Lower lobe of right lung (tissue), 2 donors: ENCODE measurements around the gene CPNE6. TPM values are rescaled to one million over a fixed set of nuclear protein-coding genes. Genes with fewer than 3 reads are reported as not detected.

Experiments
- ATAC-seq, 2 donors: fragments of 200-7000 bp; cut with Tn5 transposase; one replicate each; pipeline ENCODE4 v1.9.1; 2020 to 2022; ENCODE audit warnings: mild to moderate bottlenecking in 2 of 2, moderate library complexity in 2 of 2
- DNase-seq: peaks from one replicate; pipeline ENCODE4 v3.0.0-alpha.2; 2020
- H3K27ac ChIP-seq: fragments of 200-600 bp; one replicate; pipeline ENCODE4 v1.8.0; 2022
- H3K27me3 ChIP-seq: fragments of 200-600 bp; one replicate; pipeline ENCODE4 v1.8.0; 2022; ENCODE audit warnings: low read depth
- H3K36me3 ChIP-seq: fragments of 200-600 bp; one replicate; pipeline ENCODE4 v1.8.0; 2022; ENCODE audit warnings: mild to moderate bottlenecking
- H3K4me1 ChIP-seq: fragments of 200-600 bp; one replicate; pipeline ENCODE4 v1.8.0; 2022
- H3K4me3 ChIP-seq: fragments of 200-600 bp; one replicate; pipeline ENCODE4 v1.8.0; 2022; ENCODE audit warnings: mild to moderate bottlenecking
- H3K9me3 ChIP-seq: fragments of 200-600 bp; one replicate; pipeline ENCODE4 v1.8.0; 2022
- CTCF ChIP-seq: fragments of 200-600 bp; IDR thresholded peaks from one replicate; pipeline ENCODE4 v1.8.0; 2022; ENCODE audit warnings: antibody characterized with exemption, mild to moderate bottlenecking
- intact Hi-C: fragments of 100-400 bp; cut with DNase I; formaldehyde crosslinking; loops from one replicate; pipeline ENCODE4 v1.11.0; 2022
- total RNA-seq: library from RNA; stranded (reverse); fragmentation: NEBNext Ultra II Directional; extraction: Animal tissue kit (Norgen Biotek cat#: 25700); gene quantifications from one replicate; pipeline ENCODE4 v1.2.1, GENCODE V29; 2021
- donor health status: DM: no; HTN: yes; CAD: no; lungs with severe emphysema.

CPNE6 gene
- total RNA-seq, 1 donor from 2014 or later = not detected

- H3K27me3 ChIP-seq = no peaks in the 10 kb centered on the region
- ATAC-seq (no peak), DNase-seq (peak; percentile 19)
- no peaks in the 10 kb centered on the region for H3K36me3 ChIP-seq
- no peak overlapping the region for H3K27ac ChIP-seq
- TF ChIP-seq CTCF = no peak
- no peaks in the 10 kb centered on the region for H3K4me1 ChIP-seq
- H3K9me3 ChIP-seq = no peaks in the 10 kb centered on the region
- intact Hi-C loops = no loop called here
- H3K4me3 ChIP-seq = no peak overlapping the region
Measured at GRCh38 chr14:24071836-24072430, 571 bp downstream of the CPNE6 start.

- Histone ChIP-seq H3K4me3 (no peak overlapping the region), H3K4me1 (no peaks in the 10 kb centered on the region), H3K36me3 (no peaks in the 10 kb centered on the region), H3K27me3 (no peaks in the 10 kb centered on the region), H3K27ac (no peak overlapping the region), H3K9me3 (no peaks in the 10 kb centered on the region)
- intact Hi-C loops = no loop called here
- peak in 1 of 2 donors; percentile 6 for ATAC-seq
- peak; percentile 34 for DNase-seq
- no peak for TF ChIP-seq CTCF
Measured at GRCh38 chr14:24072436-24072835, 1.1 kb downstream of the CPNE6 start.

- DNase-seq (no peak), ATAC-seq (no peak)
- no peaks in the 10 kb centered on the region for H3K4me1 ChIP-seq
- H3K27ac ChIP-seq = no peak overlapping the region
- no peak overlapping the region for H3K4me3 ChIP-seq
- intact Hi-C loops = no loop called here
- H3K27me3 ChIP-seq = no peaks in the 10 kb centered on the region
- no peaks in the 10 kb centered on the region for H3K9me3 ChIP-seq
- no peak for TF ChIP-seq CTCF
- H3K36me3 ChIP-seq = no peaks in the 10 kb centered on the region
Measured at GRCh38 chr14:24072881-24073877, 1.8 kb downstream of the CPNE6 start.

GRCh38 chr14:24074625-24075484 is 3.5 kb downstream of the CPNE6 start:
- Histone ChIP-seq H3K36me3 (no peaks in the 10 kb centered on the region), H3K9me3 (no peaks in the 10 kb centered on the region), H3K27me3 (peaks cover 4% of the 10 kb centered on the region), H3K4me1 (no peaks in the 10 kb centered on the region), H3K4me3 (no peak overlapping the region), H3K27ac (no peak overlapping the region)
- no peak for TF ChIP-seq CTCF
- ATAC-seq (no peak), DNase-seq (no peak)
- intact Hi-C loops = no loop called here
